GM11168 (cell line): ENCODE measurements around the gene HIP1.
"Not testable (repeated sequence)": the region's sequence is repeated elsewhere in the genome, so short reads cannot be mapped to it uniquely, and the experiment has no call there.

ENCODE experiments used
- in situ Hi-C: fragments of 300-500 bp; cut with MboI; formaldehyde crosslinking; loops from one replicate; pipeline ENCODE4 v1.12.0; 2022; ENCODE audit warnings: low sequenced_read_pairs; ENCODE audit not compliant: unreplicated experiment

Gene HIP1

GRCh38 chr7:75688200-75689136 lies 50.3 kb downstream of the HIP1 start:
- in situ Hi-C loops, result no loop called here

GRCh38 chr7:75687246-75688088 lies 51.3 kb downstream of the HIP1 start:
- in situ Hi-C loops, result no loop called here

- in situ Hi-C loops, result no loop called here
These were observed 52.2 kb downstream of the HIP1 start for GRCh38 chr7:75686551-75686950.

GRCh38 chr7:75682052-75682451 lies 56.7 kb downstream of the HIP1 start:
- in situ Hi-C loops, result not testable (repeated sequence)

- in situ Hi-C loops, result no loop called here
These were observed 59.7 kb downstream of the HIP1 start for GRCh38 chr7:75679060-75679459.

GRCh38 chr7:75669579-75669978 lies 69.2 kb downstream of the HIP1 start:
- in situ Hi-C loops, result no loop called here

GRCh38 chr7:75667938-75668337 lies 70.8 kb downstream of the HIP1 start:
- in situ Hi-C loops, result no loop called here

- in situ Hi-C loops, result no loop called here
These were observed 75.3 kb downstream of the HIP1 start for GRCh38 chr7:75663302-75663907.

GRCh38 chr7:75662579-75663301 lies 76.0 kb downstream of the HIP1 start:
- in situ Hi-C loops, result no loop called here

- in situ Hi-C loops, result no loop called here
These were observed 78.0 kb downstream of the HIP1 start for GRCh38 chr7:75660566-75661215.

GRCh38 chr7:75658802-75659201 lies 79.9 kb downstream of the HIP1 start:
- in situ Hi-C loops, result no loop called here

- in situ Hi-C loops, result no loop called here
These were observed 80.4 kb downstream of the HIP1 start for GRCh38 chr7:75658369-75658768.

- in situ Hi-C loops, result no loop called here
These were observed 80.9 kb downstream of the HIP1 start for GRCh38 chr7:75657866-75658265.

- in situ Hi-C loops, result no loop called here
These were observed 82.0 kb downstream of the HIP1 start for GRCh38 chr7:75656740-75657139.

GRCh38 chr7:75655536-75655935 lies 83.2 kb downstream of the HIP1 start:
- in situ Hi-C loops, result no loop called here

- in situ Hi-C loops, result no loop called here
These were observed 83.9 kb downstream of the HIP1 start for GRCh38 chr7:75654855-75655254.

- in situ Hi-C loops, result no loop called here
These were observed 85.1 kb downstream of the HIP1 start for GRCh38 chr7:75653651-75654050.

- in situ Hi-C loops, result no loop called here
These were observed 86.0 kb downstream of the HIP1 start for GRCh38 chr7:75652788-75653187.

- in situ Hi-C loops, result no loop called here
These were observed 88.1 kb downstream of the HIP1 start for GRCh38 chr7:75650681-75651080.

GRCh38 chr7:75650062-75650461 lies 88.7 kb downstream of the HIP1 start:
- in situ Hi-C loops, result no loop called here
